Adipocyte (in vitro differentiated cells): ENCODE data around the gene LRRC8E.

Experiments
- DNase-seq: peaks from one replicate; pipeline ENCODE4 v3.0.0-alpha.2; 2015; ENCODE audit warnings: low read depth
- H3K27me3 ChIP-seq: replicated peaks from 2 replicates; pipeline ENCODE4 v1.7.0; 2013; ENCODE audit warnings: mild to moderate bottlenecking, low read length, moderate library complexity; ENCODE audit not compliant: control insufficient read depth, insufficient read depth
- H3K36me3 ChIP-seq: 2 replicates; pipeline ENCODE4 v1.7.0; 2013; ENCODE audit warnings: low read length, mild to moderate bottlenecking, moderate library complexity; ENCODE audit not compliant: control insufficient read depth, insufficient read depth, severe bottlenecking
- H3K4me1 ChIP-seq: 2 replicates; pipeline ENCODE4 v1.7.0; 2013; ENCODE audit warnings: mild to moderate bottlenecking, low read length, moderate library complexity; ENCODE audit not compliant: control insufficient read depth, insufficient read depth
- H3K4me3 ChIP-seq: 2 replicates; pipeline ENCODE4 v1.7.0; 2013; ENCODE audit warnings: mild to moderate bottlenecking, low read length, moderate library complexity
- H3K9ac ChIP-seq: 2 replicates; pipeline ENCODE4 v1.7.0; 2013; ENCODE audit warnings: mild to moderate bottlenecking, low read length, moderate library complexity
- H3K9me3 ChIP-seq: 2 replicates; pipeline ENCODE4 v1.7.0; 2013; ENCODE audit warnings: mild to moderate bottlenecking, low read length, moderate library complexity; ENCODE audit not compliant: control insufficient read depth

The LRRC8E gene

GRCh38 chr19:7863971-7864689 is 24.2 kb upstream of the LRRC8E start:
- H3K4me3 ChIP-seq: no peak overlapping the region
- H3K4me1 ChIP-seq: peaks cover 10% of the 10 kb centered on the region
- H3K27me3 ChIP-seq: peaks cover 3% of the 10 kb centered on the region
- H3K9me3 ChIP-seq: no peaks in the 10 kb centered on the region
- DNase-seq: no peak
- peaks cover 7% of the 10 kb centered on the region for H3K36me3 ChIP-seq
- no peak overlapping the region for H3K9ac ChIP-seq

- DNase-seq: no peak
- Histone ChIP-seq H3K36me3 (peaks cover 3% of the 10 kb centered on the region), H3K9ac (no peak overlapping the region), H3K4me1 (peaks cover 10% of the 10 kb centered on the region), H3K27me3 (peaks cover 3% of the 10 kb centered on the region), H3K9me3 (no peaks in the 10 kb centered on the region), H3K4me3 (no peak overlapping the region)
Measured at GRCh38 chr19:7864690-7865074, 23.6 kb upstream of the LRRC8E start.

- DNase-seq: no peak
- H3K4me3 ChIP-seq: no peak overlapping the region
- no peaks in the 10 kb centered on the region for H3K9me3 ChIP-seq
- H3K4me1 ChIP-seq: peaks cover 10% of the 10 kb centered on the region
- H3K9ac ChIP-seq: no peak overlapping the region
- H3K27me3 ChIP-seq: peaks cover 3% of the 10 kb centered on the region
- H3K36me3 ChIP-seq: peaks cover 3% of the 10 kb centered on the region
Measured at GRCh38 chr19:7865262-7865911, 22.9 kb upstream of the LRRC8E start.

- no peak for DNase-seq
- no peak overlapping the region for H3K9ac ChIP-seq
- H3K36me3 ChIP-seq: peaks cover 3% of the 10 kb centered on the region
- peaks cover 3% of the 10 kb centered on the region for H3K27me3 ChIP-seq
- no peak overlapping the region for H3K4me3 ChIP-seq
- H3K9me3 ChIP-seq: no peaks in the 10 kb centered on the region
- peaks cover 12% of the 10 kb centered on the region for H3K4me1 ChIP-seq
Measured at GRCh38 chr19:7866399-7867091, 21.8 kb upstream of the LRRC8E start.

- no peak for DNase-seq
- Histone ChIP-seq H3K9me3 (no peaks in the 10 kb centered on the region), H3K4me3 (no peak overlapping the region), H3K27me3 (peaks cover 5% of the 10 kb centered on the region), H3K36me3 (peaks cover 3% of the 10 kb centered on the region), H3K4me1 (peaks cover 15% of the 10 kb centered on the region), H3K9ac (no peak overlapping the region)
Measured at GRCh38 chr19:7867092-7867844, 21.0 kb upstream of the LRRC8E start.

GRCh38 chr19:7868326-7868670 is 20.0 kb upstream of the LRRC8E start:
- Histone ChIP-seq H3K9me3 (no peaks in the 10 kb centered on the region), H3K36me3 (peaks cover 2% of the 10 kb centered on the region), H3K9ac (no peak overlapping the region), H3K4me3 (no peak overlapping the region), H3K27me3 (peaks cover 15% of the 10 kb centered on the region), H3K4me1 (peaks cover 15% of the 10 kb centered on the region)
- DNase-seq: no peak

- DNase-seq: peak; percentile 80
- peaks cover 18% of the 10 kb centered on the region for H3K27me3 ChIP-seq
Measured at GRCh38 chr19:7868671-7869452, 19.4 kb upstream of the LRRC8E start.

GRCh38 chr19:7869453-7869909 is 18.8 kb upstream of the LRRC8E start:
- Histone ChIP-seq H3K4me1 (peaks cover 15% of the 10 kb centered on the region), H3K9me3 (no peaks in the 10 kb centered on the region), H3K9ac (no peak overlapping the region), H3K27me3 (peaks cover 18% of the 10 kb centered on the region), H3K4me3 (peak overlapping the region; percentile 54), H3K36me3 (no peaks in the 10 kb centered on the region)
- peak; percentile 65 for DNase-seq

More at GRCh38 chr19:7868671-7869452, 19.4 kb upstream of the LRRC8E start:
- Histone ChIP-seq H3K36me3 (no peaks in the 10 kb centered on the region), H3K9ac (no peak overlapping the region), H3K4me3 (peak overlapping the region; percentile 54), H3K9me3 (no peaks in the 10 kb centered on the region), H3K4me1 (peaks cover 15% of the 10 kb centered on the region)

GRCh38 chr19:7869910-7870511 is 18.3 kb upstream of the LRRC8E start:
- peaks cover 24% of the 10 kb centered on the region for H3K27me3 ChIP-seq

More at GRCh38 chr19:7869910-7870511, 18.3 kb upstream of the LRRC8E start:
- DNase-seq: no peak
- no peak overlapping the region for H3K9ac ChIP-seq
- peak overlapping the region; percentile 54 for H3K4me3 ChIP-seq
- no peaks in the 10 kb centered on the region for H3K9me3 ChIP-seq
- H3K4me1 ChIP-seq: peaks cover 15% of the 10 kb centered on the region
- no peaks in the 10 kb centered on the region for H3K36me3 ChIP-seq
